Neuronal stem cell (in vitro differentiated cells): ENCODE data around the gene OSBP.

Experiments used
- DNase-seq: peaks from one replicate; pipeline ENCODE4 v3.0.0-alpha.2; 2013; ENCODE audit warnings: low spot score
- H2AFZ ChIP-seq: one replicate; pipeline ENCODE4 v1.6.1; 2013; ENCODE audit warnings: mild to moderate bottlenecking, low read length, inconsistent platforms
- H2AK5ac ChIP-seq: 2 replicates; pipeline ENCODE4 v1.6.1; 2013; ENCODE audit warnings: low read depth, mild to moderate bottlenecking, inconsistent platforms, low read length, moderate library complexity, mixed read lengths
- H2BK120ac ChIP-seq: 2 replicates; pipeline ENCODE4 v1.6.1; 2013; ENCODE audit warnings: low read depth, mild to moderate bottlenecking, inconsistent platforms, low read length, moderate library complexity, mixed read lengths
- H2BK12ac ChIP-seq: one replicate; pipeline ENCODE4 v1.6.1; 2013; ENCODE audit warnings: low read length, inconsistent platforms
- H2BK15ac ChIP-seq: 2 replicates; pipeline ENCODE4 v1.6.1; 2013; ENCODE audit warnings: mild to moderate bottlenecking, low read length, inconsistent platforms, mixed read lengths
- H2BK5ac ChIP-seq: one replicate; pipeline ENCODE4 v1.6.1; 2013; ENCODE audit warnings: inconsistent platforms, mild to moderate bottlenecking, low read length, moderate library complexity
- H3K14ac ChIP-seq: one replicate; pipeline ENCODE4 v1.6.1; 2013; ENCODE audit warnings: low read length, inconsistent platforms
- H3K18ac ChIP-seq: 2 replicates; pipeline ENCODE4 v1.6.1; 2013; ENCODE audit warnings: low read length, inconsistent platforms
- H3K23ac ChIP-seq: 2 replicates; pipeline ENCODE4 v1.6.1; 2013; ENCODE audit warnings: low read depth, mild to moderate bottlenecking, mixed read lengths, low read length, inconsistent platforms; ENCODE audit not compliant: poor library complexity
- H3K27ac ChIP-seq: replicated peaks from 3 replicates; pipeline ENCODE4 v1.5.1; 2013; ENCODE audit warnings: low read length, inconsistent platforms
- H3K27me3 ChIP-seq, 3 experiments: 2 replicates each; pipeline ENCODE4 v1.6.1; 2013; ENCODE audit warnings: low read length in 3 of 3, mild to moderate bottlenecking in 2 of 3, inconsistent platforms in 1 of 3, low read depth in 1 of 3, mixed read lengths in 1 of 3, moderate library complexity in 1 of 3; ENCODE audit not compliant: control insufficient read depth in 3 of 3, insufficient read depth in 3 of 3
- H3K36me3 ChIP-seq, 2 donors: replicated peaks in 1 of 2; 2 replicates each; pipeline ENCODE4 v1.6.1; 2013; ENCODE audit warnings: low read length in 2 of 2; ENCODE audit not compliant: control insufficient read depth in 2 of 2, insufficient read depth in 2 of 2
- H3K4ac ChIP-seq: 2 replicates; pipeline ENCODE4 v1.6.1; 2013; ENCODE audit warnings: inconsistent platforms, mild to moderate bottlenecking, low read length, moderate library complexity
- H3K4me1 ChIP-seq, 2 donors: 1 replicate in 1 of 2; 2 replicates in 1 of 2; pipeline ENCODE4 v1.6.1; 2013; ENCODE audit warnings: low read length in 2 of 2, low read depth in 1 of 2; ENCODE audit not compliant: control insufficient read depth in 2 of 2, insufficient read depth in 1 of 2
- H3K4me2 ChIP-seq: one replicate; pipeline ENCODE4 v1.6.1; 2013; ENCODE audit warnings: mild to moderate bottlenecking, low read length, inconsistent platforms; ENCODE audit not compliant: insufficient read depth, poor library complexity, severe bottlenecking
- H3K4me3 ChIP-seq, 2 donors: 2 replicates each; pipeline ENCODE4 v1.5.1; 2013; ENCODE audit warnings: low read length in 2 of 2, mild to moderate bottlenecking in 2 of 2, inconsistent platforms in 1 of 2, moderate library complexity in 1 of 2
- H3K79me1 ChIP-seq: one replicate; pipeline ENCODE4 v1.6.1; 2013; ENCODE audit warnings: low read depth, mild to moderate bottlenecking, inconsistent platforms, low read length, moderate library complexity
- H3K9ac ChIP-seq: one replicate; pipeline ENCODE4 v1.6.1; 2013; ENCODE audit warnings: mild to moderate bottlenecking, low read depth, low read length, inconsistent platforms; ENCODE audit not compliant: poor library complexity
- H3K9me3 ChIP-seq, 2 donors: replicated peaks in 1 of 2; 2 replicates each; pipeline versions ENCODE3 to v1.6.1; 2013; ENCODE audit warnings: low read length in 2 of 2, mild to moderate bottlenecking in 2 of 2, inconsistent platforms in 1 of 2, low read depth in 1 of 2, mixed read lengths in 1 of 2, moderate library complexity in 1 of 2; ENCODE audit not compliant: control insufficient read depth in 2 of 2, insufficient read depth in 1 of 2
- H4K8ac ChIP-seq: one replicate; pipeline ENCODE4 v1.6.1; 2013; ENCODE audit warnings: low read depth, mild to moderate bottlenecking, inconsistent platforms, low read length, moderate library complexity
- H4K91ac ChIP-seq: one replicate; pipeline ENCODE4 v1.6.1; 2013; ENCODE audit warnings: low read length, low read depth, mild to moderate bottlenecking, inconsistent platforms; ENCODE audit not compliant: poor library complexity
- WGBS, 2 donors: extraction: QIAGEN DNeasy Blood & Tissue Kit; methylation state at CpG; one replicate each; pipeline ENCODE4 v1.1.7; 2013; ENCODE audit warnings: missing lambda C conversion rate in 2 of 2, mixed read lengths in 1 of 2; ENCODE audit not compliant: insufficient read length in 2 of 2, insufficient replicate concordance in 1 of 2; ENCODE audit errors: extremely low coverage in 2 of 2; 5-methylcytosine and 5-hydroxymethylcytosine counted together

Gene OSBP

GRCh38 chr11:59551659-59552521, 63.7 kb downstream of the OSBP start:
- H4K8ac ChIP-seq = no peak overlapping the region
- peak overlapping the region; percentile 65 to 68 for H3K4me3 ChIP-seq
- no peak overlapping the region for H2BK120ac ChIP-seq
- no peaks in the 10 kb centered on the region for H3K79me1 ChIP-seq
- H3K23ac ChIP-seq = no peak overlapping the region
- no peak overlapping the region for H2BK12ac ChIP-seq
- DNase-seq = peak; percentile 58
- H2BK15ac ChIP-seq = no peak overlapping the region
- no peak overlapping the region for H3K4ac ChIP-seq
- no peak overlapping the region for H3K27ac ChIP-seq
- H2AFZ ChIP-seq = peak overlapping the region; percentile 90
- peaks cover 4 to 5% of the 10 kb centered on the region in 2 donors for H3K4me1 ChIP-seq
- H3K4me2 ChIP-seq = peak overlapping the region; percentile 42
- no peak overlapping the region for H4K91ac ChIP-seq
- no peak overlapping the region for H3K18ac ChIP-seq
- H3K9ac ChIP-seq = no peak overlapping the region
- H2AK5ac ChIP-seq = no peak overlapping the region
- no peak overlapping the region for H3K14ac ChIP-seq
- H3K36me3 ChIP-seq = no peaks in the 10 kb centered on the region
- no peaks in the 10 kb centered on the region for H3K27me3 ChIP-seq
- H3K9me3 ChIP-seq = no peaks in the 10 kb centered on the region
- no peak overlapping the region for H2BK5ac ChIP-seq
- WGBS, 2 donors = no CpG with 5 or more reads among the region's 30 CpGs

GRCh38 chr11:59550842-59551658, 64.5 kb downstream of the OSBP start:
- Histone ChIP-seq H3K27ac (peak overlapping the region; percentile 83), H3K9me3 (no peaks in the 10 kb centered on the region), H3K23ac (no peak overlapping the region), H3K4me2 (peak overlapping the region; percentile 45), H4K8ac (no peak overlapping the region), H3K18ac (no peak overlapping the region), H2AFZ (peak overlapping the region; percentile 90), H3K4me3 (peak overlapping the region; percentile 65 to 82), H4K91ac (no peak overlapping the region), H2BK15ac (no peak overlapping the region), H2BK12ac (no peak overlapping the region), H2BK5ac (no peak overlapping the region), H3K14ac (no peak overlapping the region), H3K27me3 (no peaks in the 10 kb centered on the region), H2AK5ac (no peak overlapping the region), H3K9ac (no peak overlapping the region), H3K4ac (no peak overlapping the region), H3K4me1 (peaks cover 4 to 5% of the 10 kb centered on the region in 2 donors), H2BK120ac (no peak overlapping the region), H3K36me3 (no peaks in the 10 kb centered on the region), H3K79me1 (no peaks in the 10 kb centered on the region)
- peak; percentile 91 for DNase-seq
- no CpG with 5 or more reads among the region's 34 CpGs for WGBS, 2 donors

- no peak overlapping the region for H2BK15ac ChIP-seq
- H3K18ac ChIP-seq = peak overlapping the region; percentile 48
- H3K36me3 ChIP-seq = no peaks in the 10 kb centered on the region
- H3K27ac ChIP-seq = peak overlapping the region; percentile 83
- no peaks in the 10 kb centered on the region for H3K79me1 ChIP-seq
- no peak overlapping the region for H2BK120ac ChIP-seq
- H2AK5ac ChIP-seq = no peak overlapping the region
- no peak overlapping the region for H3K4ac ChIP-seq
- H2AFZ ChIP-seq = peak overlapping the region; percentile 90
- no peaks in the 10 kb centered on the region for H3K27me3 ChIP-seq
- no peaks in the 10 kb centered on the region for H3K9me3 ChIP-seq
- no peak overlapping the region for H3K23ac ChIP-seq
- no CpG with 5 or more reads among the region's 31 CpGs for WGBS, 2 donors
- H3K4me2 ChIP-seq = peak overlapping the region; percentile 47
- no peak overlapping the region for H4K8ac ChIP-seq
- H2BK5ac ChIP-seq = no peak overlapping the region
- DNase-seq = peak; percentile 95
- no peak overlapping the region for H2BK12ac ChIP-seq
- peak overlapping the region; percentile 54 for H3K9ac ChIP-seq
- H3K14ac ChIP-seq = no peak overlapping the region
- no peak overlapping the region for H4K91ac ChIP-seq
- peaks cover 4 to 5% of the 10 kb centered on the region in 2 donors for H3K4me1 ChIP-seq
- peak overlapping the region; percentile 65 to 82 for H3K4me3 ChIP-seq
Measured at GRCh38 chr11:59550368-59550841, 65.2 kb downstream of the OSBP start.

GRCh38 chr11:59548309-59548656, 67.3 kb downstream of the OSBP start:
- Histone ChIP-seq H3K79me1 (no peaks in the 10 kb centered on the region), H4K91ac (no peak overlapping the region)

More at GRCh38 chr11:59548309-59548656, 67.3 kb downstream of the OSBP start:
- Histone ChIP-seq H3K18ac (no peak overlapping the region), H3K4me1 (peaks cover 4 to 5% of the 10 kb centered on the region in 2 donors), H2BK15ac (no peak overlapping the region), H3K4ac (no peak overlapping the region), H3K4me3 (no peak overlapping the region), H3K14ac (no peak overlapping the region), H3K4me2 (no peak overlapping the region), H3K27me3 (no peaks in the 10 kb centered on the region), H2BK120ac (no peak overlapping the region), H3K36me3 (peaks cover 0 to 2% of the 10 kb centered on the region in 2 donors), H2AK5ac (no peak overlapping the region), H2AFZ (no peak overlapping the region), H2BK5ac (no peak overlapping the region), H3K9ac (no peak overlapping the region), H4K8ac (no peak overlapping the region), H3K9me3 (no peaks in the 10 kb centered on the region), H3K27ac (no peak overlapping the region), H3K23ac (no peak overlapping the region), H2BK12ac (no peak overlapping the region)
- DNase-seq = no peak
- WGBS, 2 donors = no CpG with 5 or more reads among the region's 5 CpGs
